ENCODE measurements around the gene SYNJ2. TPM values are rescaled to one million over a fixed set of nuclear protein-coding genes. Genes with fewer than 3 reads are reported as not detected.

The SYNJ2 gene
- total RNA-seq, 1 experiment from 2014 or later = 29.1 TPM

DNA sequence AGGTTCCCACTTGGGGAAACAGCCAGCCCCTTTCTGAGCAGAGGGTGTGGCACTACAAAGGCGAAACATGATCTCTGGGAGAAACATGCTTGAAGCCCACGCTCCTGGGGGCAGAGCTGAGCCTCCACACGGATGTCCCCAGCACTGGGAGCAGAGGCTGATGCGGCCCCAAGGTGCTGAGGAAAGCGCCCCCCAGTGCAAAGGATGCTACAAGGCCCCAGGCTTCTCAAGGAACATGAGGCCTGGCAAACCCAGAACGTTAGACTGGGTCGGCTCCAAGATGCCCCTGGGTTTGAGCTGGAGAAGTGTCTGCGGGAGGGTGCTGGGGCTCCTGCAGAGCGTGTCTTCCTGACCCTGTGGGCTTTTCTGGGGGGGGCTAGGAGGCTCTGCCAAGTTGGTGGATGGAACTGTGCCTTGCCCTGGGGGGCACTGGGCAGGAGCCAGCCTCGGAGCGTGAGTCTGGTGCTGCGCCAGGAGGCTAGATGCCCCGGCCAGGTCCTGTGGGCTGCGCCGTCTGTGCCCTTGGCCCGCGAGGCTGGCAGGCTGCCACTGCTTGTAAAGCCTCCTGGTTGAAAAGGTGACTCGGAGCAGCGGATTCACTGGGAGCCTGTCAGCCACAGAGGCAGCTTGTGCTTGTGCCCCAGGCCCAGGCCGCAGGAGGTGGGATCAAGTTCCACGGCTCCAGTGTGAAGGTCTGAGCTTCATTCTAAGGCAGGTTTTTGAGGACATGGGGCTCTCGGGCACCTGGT, 8.1 kb downstream of the SYNJ2 start:
- Mint-ChIP-seq H3K9me3 (ENCODE audit: low read depth, unreplicated experiment) (no peaks in the 10 kb centered on the region), H3K36me3 (ENCODE audit: insufficient read depth, unreplicated experiment) (peaks cover 17% of the 10 kb centered on the region), H3K4me3 (ENCODE audit: low read depth, unreplicated experiment) (peak overlapping the region; percentile 20), H3K27ac (ENCODE audit: unreplicated experiment) (no peak overlapping the region), H3K27me3 (ENCODE audit: unreplicated experiment) (no peaks in the 10 kb centered on the region), H3K4me1 (ENCODE audit: low read depth, unreplicated experiment) (peaks cover 52% of the 10 kb centered on the region)
- CTCF ChIA-PET = interaction anchor here (0.6 to 1.2 kb wide), 5 partner anchors 14 to 506 kb away, joined by 3 to 4 read pairs (median 3); no protein-coding TSS in a partner anchor
- TF ChIP-seq CTCF (IDR thresholded peaks at IDR 0.05; ENCODE audit: unreplicated experiment) = no peak
- intact Hi-C loops (cut with micrococcal nuclease; ENCODE audit: unreplicated experiment) = no loop called here
- no TSS peak for BruUV-seq (replicated peaks)
- peak; percentile 79 for DNase-seq

DNA sequence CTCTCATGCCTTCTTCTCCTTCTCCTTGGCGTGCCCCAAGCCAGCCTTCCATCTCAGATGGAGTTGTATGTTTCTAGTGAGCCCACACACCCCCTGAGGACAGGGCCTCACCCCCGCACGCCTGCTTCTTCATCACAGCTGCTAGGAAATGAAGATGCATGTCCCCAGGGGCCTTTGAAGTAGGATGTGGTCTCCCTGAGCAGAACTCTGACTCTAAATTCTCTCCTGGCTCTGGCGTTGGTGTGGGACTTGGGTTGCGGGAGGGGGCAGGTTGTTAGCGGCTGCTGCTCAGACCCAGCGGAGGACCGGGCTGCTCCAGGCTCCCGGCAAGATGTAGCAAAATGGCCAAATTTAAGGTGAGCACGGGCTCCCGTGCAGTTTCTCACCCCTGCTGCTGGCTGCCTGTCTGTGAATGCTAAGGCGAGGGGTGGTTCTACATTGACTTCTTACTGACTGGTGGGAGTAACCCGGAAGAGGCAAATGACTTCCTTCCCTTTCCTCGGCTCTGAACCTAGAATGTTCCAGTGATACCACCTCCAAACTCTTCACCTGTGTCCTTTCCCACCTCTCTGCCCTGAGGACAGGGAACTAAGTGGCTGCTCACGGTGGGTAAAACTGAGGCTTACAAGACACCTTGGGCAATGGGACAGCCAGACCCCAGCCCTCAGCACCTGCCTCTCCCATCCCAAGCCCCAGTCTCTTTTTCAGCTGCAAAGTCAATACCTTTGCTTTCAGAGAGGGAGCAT, 8.8 kb downstream of the SYNJ2 start:
- Mint-ChIP-seq H3K9me3 (ENCODE audit: low read depth, unreplicated experiment) (no peaks in the 10 kb centered on the region), H3K27me3 (ENCODE audit: unreplicated experiment) (no peaks in the 10 kb centered on the region), H3K27ac (ENCODE audit: unreplicated experiment) (no peak overlapping the region), H3K36me3 (ENCODE audit: insufficient read depth, unreplicated experiment) (peaks cover 17% of the 10 kb centered on the region), H3K4me3 (ENCODE audit: low read depth, unreplicated experiment) (peak overlapping the region; percentile 20), H3K4me1 (ENCODE audit: low read depth, unreplicated experiment) (peaks cover 51% of the 10 kb centered on the region)
- CTCF ChIA-PET = interaction anchor here (0.5 to 1.1 kb wide), 3 partner anchors 36 to 82 kb away, joined by 3 read pairs; no protein-coding TSS in a partner anchor
- intact Hi-C loops (cut with micrococcal nuclease; ENCODE audit: unreplicated experiment) = no loop called here
- no peak for TF ChIP-seq CTCF (IDR thresholded peaks at IDR 0.05; ENCODE audit: unreplicated experiment)
- DNase-seq = no peak
- no TSS peak for BruUV-seq (replicated peaks)

- CTCF ChIA-PET = interaction anchor here (0.5 kb wide), 1 partner anchor 45 kb away, joined by 3 read pairs; no protein-coding TSS in a partner anchor
- no peak for DNase-seq
- no peaks in the 10 kb centered on the region for H3K9me3 Mint-ChIP-seq (ENCODE audit: low read depth, unreplicated experiment)
- intact Hi-C loops (cut with micrococcal nuclease; ENCODE audit: unreplicated experiment) = no loop called here
- H3K4me1 Mint-ChIP-seq (ENCODE audit: low read depth, unreplicated experiment) = peaks cover 52% of the 10 kb centered on the region
- H3K4me3 Mint-ChIP-seq (ENCODE audit: low read depth, unreplicated experiment) = no peak overlapping the region
- peaks cover 17% of the 10 kb centered on the region for H3K36me3 Mint-ChIP-seq (ENCODE audit: insufficient read depth, unreplicated experiment)
- no peak for TF ChIP-seq CTCF (IDR thresholded peaks at IDR 0.05; ENCODE audit: unreplicated experiment)
- BruUV-seq (replicated peaks) = no TSS peak
- H3K27me3 Mint-ChIP-seq (ENCODE audit: unreplicated experiment) = no peaks in the 10 kb centered on the region
- H3K27ac Mint-ChIP-seq (ENCODE audit: unreplicated experiment) = no peak overlapping the region
Measured at GRCh38 chr6:157991067-157991432, 9.4 kb downstream of the SYNJ2 start.

- no peak for TF ChIP-seq CTCF (IDR thresholded peaks at IDR 0.05; ENCODE audit: unreplicated experiment)
- no peak overlapping the region for H3K4me3 Mint-ChIP-seq (ENCODE audit: low read depth, unreplicated experiment)
- CTCF ChIA-PET = interaction anchor here (0.7 kb wide), 1 partner anchor 189 kb away, joined by 3 read pairs; no protein-coding TSS in a partner anchor
- BruUV-seq (replicated peaks) = no TSS peak
- H3K4me1 Mint-ChIP-seq (ENCODE audit: low read depth, unreplicated experiment) = peaks cover 67% of the 10 kb centered on the region
- peaks cover 17% of the 10 kb centered on the region for H3K36me3 Mint-ChIP-seq (ENCODE audit: insufficient read depth, unreplicated experiment)
- DNase-seq = no peak
- intact Hi-C loops (cut with micrococcal nuclease; ENCODE audit: unreplicated experiment) = no loop called here
- H3K9me3 Mint-ChIP-seq (ENCODE audit: low read depth, unreplicated experiment) = no peaks in the 10 kb centered on the region
- H3K27me3 Mint-ChIP-seq (ENCODE audit: unreplicated experiment) = no peaks in the 10 kb centered on the region
- H3K27ac Mint-ChIP-seq (ENCODE audit: unreplicated experiment) = no peak overlapping the region
Measured at GRCh38 chr6:157993076-157993475, 11.4 kb downstream of the SYNJ2 start.

Measured in Calu3 (cell line).